ENCODE data around the gene L3MBTL4. TPM values are rescaled to one million over a fixed set of nuclear protein-coding genes. Genes with fewer than 3 reads are reported as not detected.
"Not testable (repeated sequence)": the region's sequence is repeated elsewhere in the genome, so short reads cannot be mapped to it uniquely, and the experiment has no call there.

L3MBTL4 gene
- total RNA-seq, 2 experiments from 2014 or later = 0.29 to 0.31 TPM

- H3K4me1 Mint-ChIP-seq (ENCODE audit: low read depth) = no peaks in the 10 kb centered on the region
- H3K9me3 Mint-ChIP-seq = no peaks in the 10 kb centered on the region
- intact Hi-C loops (cut with micrococcal nuclease) = no loop called here
- H3K4me3 Mint-ChIP-seq = no peak overlapping the region
- H3K27me3 Mint-ChIP-seq = no peaks in the 10 kb centered on the region
- no peak for DNase-seq
- ChIA-PET CTCF (no interaction called here), POLR2A (no interaction called here)
- no peak overlapping the region for H3K27ac Mint-ChIP-seq
- H3K36me3 Mint-ChIP-seq = no peaks in the 10 kb centered on the region
Measured at GRCh38 chr18:6207941-6208340, 206.8 kb downstream of the L3MBTL4 start.

DNA sequence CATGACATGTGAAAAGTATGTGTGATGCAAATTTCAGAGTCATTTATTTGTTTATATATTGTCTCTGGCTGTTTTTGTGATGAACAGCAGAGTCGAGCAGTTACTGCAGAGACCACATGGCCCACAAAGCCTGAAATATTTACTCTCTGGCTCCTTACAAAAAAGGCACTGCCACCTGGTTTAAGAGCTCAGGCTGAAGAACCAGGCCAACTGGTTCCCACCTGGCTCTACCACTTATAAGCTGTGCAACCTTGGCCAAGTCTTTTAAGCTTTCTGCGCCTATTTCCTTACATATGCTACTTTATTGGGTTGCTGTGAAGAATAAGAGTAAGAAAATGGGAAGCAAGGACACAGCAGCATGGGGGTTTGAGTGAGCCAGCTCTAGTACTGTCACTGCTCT lies 207.6 kb downstream of the L3MBTL4 start:
- ChIA-PET CTCF (no interaction called here), POLR2A (no interaction called here)
- Mint-ChIP-seq H3K27me3 (no peaks in the 10 kb centered on the region), H3K9me3 (no peaks in the 10 kb centered on the region), H3K4me3 (no peak overlapping the region), H3K4me1 (ENCODE audit: low read depth) (no peaks in the 10 kb centered on the region), H3K36me3 (no peaks in the 10 kb centered on the region), H3K27ac (no peak overlapping the region)
- intact Hi-C loops (cut with micrococcal nuclease) = no loop called here
- DNase-seq = no peak

- no peak for DNase-seq
- intact Hi-C loops (cut with micrococcal nuclease) = no loop called here
- no peaks in the 10 kb centered on the region for H3K4me1 Mint-ChIP-seq (ENCODE audit: low read depth)
- no peaks in the 10 kb centered on the region for H3K27me3 Mint-ChIP-seq
- ChIA-PET CTCF (no interaction called here), POLR2A (no interaction called here)
- H3K36me3 Mint-ChIP-seq = no peaks in the 10 kb centered on the region
- H3K9me3 Mint-ChIP-seq = no peaks in the 10 kb centered on the region
- no peak overlapping the region for H3K4me3 Mint-ChIP-seq
- H3K27ac Mint-ChIP-seq = no peak overlapping the region
Measured at GRCh38 chr18:6205706-6206105, 209.0 kb downstream of the L3MBTL4 start.

DNA sequence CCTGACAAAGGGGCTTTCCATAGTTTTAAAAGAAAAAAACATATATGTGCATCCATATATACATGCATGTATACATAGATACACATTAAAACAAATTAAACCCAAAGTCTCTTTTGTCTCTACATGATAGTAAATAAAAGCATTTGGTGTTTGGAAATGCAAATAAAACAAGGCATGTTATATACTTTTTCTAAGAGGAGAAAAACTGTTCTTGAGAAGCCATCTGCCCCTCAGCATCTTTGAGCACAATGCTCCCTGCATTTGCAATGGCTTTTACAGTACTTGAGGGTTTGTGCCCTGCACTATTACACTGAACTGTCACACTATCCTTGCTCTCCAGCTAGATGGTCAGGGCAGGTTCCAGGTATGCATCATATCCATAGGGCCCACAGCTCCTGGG lies 210.2 kb downstream of the L3MBTL4 start:
- no peak for DNase-seq
- H3K4me1 Mint-ChIP-seq (ENCODE audit: low read depth) = no peaks in the 10 kb centered on the region
- no peaks in the 10 kb centered on the region for H3K36me3 Mint-ChIP-seq
- ChIA-PET POLR2A (no interaction called here), CTCF (no interaction called here)
- no peak overlapping the region for H3K4me3 Mint-ChIP-seq
- H3K9me3 Mint-ChIP-seq = no peaks in the 10 kb centered on the region
- no peak overlapping the region for H3K27ac Mint-ChIP-seq
- intact Hi-C loops (cut with micrococcal nuclease) = no loop called here
- H3K27me3 Mint-ChIP-seq = no peaks in the 10 kb centered on the region

DNA sequence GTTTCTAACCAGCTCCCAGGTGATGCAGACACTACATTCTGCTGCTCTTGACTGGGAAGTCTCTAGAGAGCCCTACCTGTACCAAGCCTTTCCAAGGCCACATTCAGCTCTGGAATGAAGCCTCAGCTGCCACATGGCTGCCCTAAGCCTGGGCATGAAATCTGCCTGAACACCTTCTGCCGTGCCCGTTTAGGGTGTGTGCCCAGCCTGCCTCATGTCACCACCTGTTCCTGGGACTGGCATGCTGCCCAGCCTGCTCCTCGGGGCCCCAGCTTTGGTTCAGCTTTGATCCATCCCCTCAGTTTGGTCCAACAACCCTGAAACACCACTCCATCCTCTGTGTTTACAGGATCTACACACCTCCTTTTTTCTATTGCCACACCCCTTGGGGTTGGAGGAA lies 210.9 kb downstream of the L3MBTL4 start:
- H3K9me3 Mint-ChIP-seq = no peaks in the 10 kb centered on the region
- no peak overlapping the region for H3K4me3 Mint-ChIP-seq
- no peaks in the 10 kb centered on the region for H3K36me3 Mint-ChIP-seq
- H3K27me3 Mint-ChIP-seq = no peaks in the 10 kb centered on the region
- DNase-seq = no peak
- ChIA-PET CTCF (no interaction called here), POLR2A (no interaction called here)
- no peak overlapping the region for H3K27ac Mint-ChIP-seq
- H3K4me1 Mint-ChIP-seq (ENCODE audit: low read depth) = no peaks in the 10 kb centered on the region
- intact Hi-C loops (cut with micrococcal nuclease) = no loop called here

GRCh38 chr18:6202861-6203260 lies 211.8 kb downstream of the L3MBTL4 start:
- intact Hi-C loops (cut with micrococcal nuclease) = no loop called here
- Mint-ChIP-seq H3K4me3 (no peak overlapping the region), H3K36me3 (no peaks in the 10 kb centered on the region), H3K27ac (no peak overlapping the region), H3K9me3 (no peaks in the 10 kb centered on the region), H3K27me3 (no peaks in the 10 kb centered on the region), H3K4me1 (ENCODE audit: low read depth) (no peaks in the 10 kb centered on the region)
- CTCF ChIA-PET = no interaction called here
- DNase-seq = no peak
- POLR2A ChIA-PET = no interaction called here

DNA sequence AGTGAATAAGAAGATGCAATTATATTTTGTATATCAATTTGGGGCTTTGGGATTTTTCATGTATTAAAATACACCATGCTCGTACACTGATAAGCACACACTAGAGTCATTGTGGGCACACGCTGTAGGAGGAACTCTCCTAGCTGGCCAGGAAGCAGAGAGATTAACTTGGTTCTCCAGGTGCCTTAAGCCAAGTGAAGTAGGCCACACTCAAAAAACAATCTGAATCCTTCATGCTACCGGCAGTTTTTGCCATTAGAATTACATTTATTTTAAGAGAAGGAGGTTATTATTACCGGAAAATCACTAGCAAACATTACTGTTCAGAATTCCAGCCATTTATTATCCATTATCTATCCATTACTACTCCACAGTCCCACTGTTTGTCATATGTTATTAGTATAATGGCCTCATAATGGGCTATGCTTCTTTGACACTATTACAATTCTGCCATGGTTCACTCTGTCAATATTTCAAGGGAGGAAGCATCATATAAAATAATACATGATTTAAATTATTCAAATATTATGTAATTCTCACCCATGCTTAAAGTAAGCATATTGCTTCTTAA lies 214.4 kb downstream of the L3MBTL4 start:
- POLR2A ChIA-PET = no interaction called here
- Mint-ChIP-seq H3K9me3 (peaks cover 2% of the 10 kb centered on the region), H3K4me3 (no peak overlapping the region), H3K27ac (no peak overlapping the region), H3K27me3 (no peaks in the 10 kb centered on the region), H3K36me3 (no peaks in the 10 kb centered on the region), H3K4me1 (ENCODE audit: low read depth) (no peaks in the 10 kb centered on the region)
- intact Hi-C loops (cut with micrococcal nuclease) = no loop called here
- DNase-seq = no peak
- CTCF ChIA-PET = no interaction called here

- POLR2A ChIA-PET = no interaction called here
- Mint-ChIP-seq H3K27ac (no peak overlapping the region), H3K4me1 (ENCODE audit: low read depth) (no peaks in the 10 kb centered on the region), H3K36me3 (no peaks in the 10 kb centered on the region), H3K9me3 (peaks cover 2% of the 10 kb centered on the region), H3K4me3 (no peak overlapping the region), H3K27me3 (no peaks in the 10 kb centered on the region)
- no peak for DNase-seq
- CTCF ChIA-PET = no interaction called here
- intact Hi-C loops (cut with micrococcal nuclease) = no loop called here
Measured at GRCh38 chr18:6199777-6200176, 214.9 kb downstream of the L3MBTL4 start.

- Mint-ChIP-seq H3K9me3 (peaks cover 2% of the 10 kb centered on the region), H3K27ac (no peak overlapping the region), H3K27me3 (no peaks in the 10 kb centered on the region), H3K36me3 (no peaks in the 10 kb centered on the region), H3K4me3 (no peak overlapping the region), H3K4me1 (ENCODE audit: low read depth) (no peaks in the 10 kb centered on the region)
- DNase-seq = no peak
- ChIA-PET CTCF (no interaction called here), POLR2A (no interaction called here)
- intact Hi-C loops (cut with micrococcal nuclease) = no loop called here
Measured at GRCh38 chr18:6198585-6198984, 216.1 kb downstream of the L3MBTL4 start.

DNA sequence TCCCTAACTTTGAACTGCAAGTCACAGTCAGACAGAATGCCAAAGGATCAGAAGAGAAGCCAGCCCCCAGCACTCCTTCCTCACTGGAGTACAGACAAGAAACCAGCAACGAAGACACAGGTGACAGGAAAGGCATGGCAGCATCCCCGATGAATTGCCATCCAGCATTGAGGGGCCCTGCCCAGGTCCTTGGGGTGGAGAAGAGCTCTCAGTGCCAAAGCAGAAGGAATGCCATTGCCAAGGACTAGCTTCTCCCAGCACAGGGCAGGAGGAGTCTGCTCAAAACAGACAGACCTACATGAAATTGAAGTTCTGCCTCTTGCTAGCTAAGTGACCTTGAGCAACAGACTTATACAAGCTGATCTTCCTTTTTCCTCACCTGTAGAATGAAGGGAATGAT lies 220.1 kb downstream of the L3MBTL4 start:
- Mint-ChIP-seq H3K9me3 (peaks cover 2% of the 10 kb centered on the region), H3K4me3 (no peak overlapping the region), H3K27ac (no peak overlapping the region), H3K36me3 (no peaks in the 10 kb centered on the region), H3K27me3 (no peaks in the 10 kb centered on the region), H3K4me1 (ENCODE audit: low read depth) (no peaks in the 10 kb centered on the region)
- no peak for DNase-seq
- intact Hi-C loops (cut with micrococcal nuclease) = no loop called here
- CTCF ChIA-PET = no interaction called here
- POLR2A ChIA-PET = no interaction called here

GRCh38 chr18:6185782-6186181 lies 228.9 kb downstream of the L3MBTL4 start:
- H3K4me1 Mint-ChIP-seq (ENCODE audit: low read depth) = not testable (repeated sequence)

DNA sequence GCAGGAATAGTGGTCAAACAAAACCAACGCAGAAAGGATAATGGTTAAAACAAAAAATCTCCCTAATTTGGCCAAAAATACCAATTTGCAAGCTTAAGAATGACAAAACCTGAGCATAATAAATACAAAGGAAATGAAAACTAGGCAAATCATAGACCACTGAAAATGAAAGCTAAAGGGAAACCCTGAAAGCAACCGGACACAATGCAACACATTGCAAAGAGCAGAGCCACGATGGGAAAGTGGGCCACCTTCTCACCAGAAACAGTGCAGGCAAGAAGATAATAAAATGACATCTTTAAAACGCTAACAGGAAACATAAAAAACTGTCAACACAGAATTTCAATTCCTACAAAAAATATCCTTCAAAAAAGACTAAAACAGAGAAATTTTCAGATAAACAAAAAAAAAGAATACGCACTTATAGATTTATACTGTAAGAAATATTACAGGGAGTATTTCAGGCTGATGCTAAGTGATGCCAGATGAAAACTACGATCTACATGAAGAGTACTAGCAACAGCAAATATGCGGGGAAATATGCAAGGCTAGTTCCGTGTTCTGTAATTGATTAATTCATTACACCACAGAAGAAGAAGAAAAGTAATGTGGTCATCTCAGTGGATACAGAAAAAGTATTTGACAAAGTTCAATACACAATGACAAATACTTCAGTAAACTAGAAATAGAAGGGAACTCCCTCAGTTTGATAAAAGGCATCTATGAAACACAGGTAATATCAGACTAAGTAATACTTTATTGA lies 239.5 kb downstream of the L3MBTL4 start:
- DNase-seq = no peak
- Mint-ChIP-seq H3K4me3 (no peak overlapping the region), H3K27ac (no peak overlapping the region), H3K36me3 (no peaks in the 10 kb centered on the region), H3K27me3 (no peaks in the 10 kb centered on the region), H3K9me3 (peaks cover 7% of the 10 kb centered on the region), H3K4me1 (ENCODE audit: low read depth) (no peaks in the 10 kb centered on the region)
- ChIA-PET POLR2A (no interaction called here), CTCF (no interaction called here)
- intact Hi-C loops (cut with micrococcal nuclease) = no loop called here

More at GRCh38 chr18:6185782-6186181, 228.9 kb downstream of the L3MBTL4 start:
- H3K36me3 Mint-ChIP-seq; DNase-seq; H3K27me3 Mint-ChIP-seq; H3K4me3 Mint-ChIP-seq; intact Hi-C loops (cut with micrococcal nuclease); CTCF ChIA-PET; H3K27ac Mint-ChIP-seq; POLR2A ChIA-PET: not testable (repeated sequence)
- peaks cover 20% of the 10 kb centered on the region for H3K9me3 Mint-ChIP-seq

DNA sequence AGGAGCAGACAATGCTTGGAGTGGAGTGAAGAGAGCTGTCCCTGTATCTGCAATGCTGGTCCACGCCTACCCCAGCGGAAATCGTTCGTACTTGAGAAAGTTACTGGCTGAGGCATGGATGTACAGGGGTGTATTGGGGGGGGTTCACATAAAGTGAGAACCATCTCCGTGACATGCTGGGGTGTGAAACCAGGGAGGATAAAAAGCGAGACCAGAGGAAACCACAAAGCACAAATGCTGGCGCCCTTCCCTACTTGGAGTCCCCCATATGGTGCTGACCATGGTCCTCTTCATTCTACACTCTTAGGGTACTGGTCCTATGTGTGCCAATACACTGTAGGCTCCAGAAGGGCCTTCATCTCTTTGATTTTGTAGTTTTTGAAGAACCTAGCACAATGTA lies 244.1 kb downstream of the L3MBTL4 start:
- H3K27me3 Mint-ChIP-seq = no peaks in the 10 kb centered on the region
- no peaks in the 10 kb centered on the region for H3K4me1 Mint-ChIP-seq (ENCODE audit: low read depth)
- intact Hi-C loops (cut with micrococcal nuclease) = no loop called here
- DNase-seq = no peak
- no peak overlapping the region for H3K4me3 Mint-ChIP-seq
- no peak overlapping the region for H3K27ac Mint-ChIP-seq
- CTCF ChIA-PET = no interaction called here
- POLR2A ChIA-PET = no interaction called here
- no peaks in the 10 kb centered on the region for H3K36me3 Mint-ChIP-seq
- peaks cover 11% of the 10 kb centered on the region for H3K9me3 Mint-ChIP-seq

All from activated CD4-positive, alpha-beta memory T cell treated with anti-CD3 and anti-CD28 coated beads for 36 hours (primary cell).